ENCODE data around the gene WAC. TPM values are rescaled to one million over a fixed set of nuclear protein-coding genes. Genes with fewer than 3 reads are reported as not detected.
A peak's percentile ranks its signal among the peaks of the same experiment; 100 is the strongest.

Gene WAC
- total RNA-seq, 4 donors from 2014 or later = 165 to 189 (median 169) TPM

DNA sequence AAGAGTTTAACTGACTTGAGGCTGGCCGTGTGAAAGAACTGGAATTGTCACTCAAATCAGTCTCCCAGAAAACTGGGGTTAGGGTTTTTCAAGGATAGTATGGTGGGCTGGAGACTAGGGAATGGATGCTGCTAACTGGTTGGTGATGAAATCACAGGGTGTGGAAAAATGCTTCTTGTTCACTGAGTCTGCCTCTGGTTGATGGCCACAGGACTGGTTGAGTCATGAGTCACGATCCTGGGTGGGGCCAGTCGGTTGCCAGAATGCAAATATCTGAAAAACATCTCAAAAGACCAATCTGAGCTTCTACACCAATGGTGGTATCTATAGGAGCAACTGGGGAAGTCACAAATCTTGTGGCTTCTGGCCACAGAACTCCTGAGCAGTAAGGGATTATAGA lies 128.1 kb downstream of the WAC start:
- Histone ChIP-seq H3K36me3 (no peaks in the 10 kb centered on the region), H3K27ac (no peak overlapping the region), H3K27me3 (no peaks in the 10 kb centered on the region), H3K4me1 (no peaks in the 10 kb centered on the region), H3K9me3 (no peaks in the 10 kb centered on the region), H3K4me3 (replicated peaks in 1 of 3) (no peak overlapping the region)
- TF ChIP-seq POLR2A (IDR thresholded peaks at IDR 0.05) = no peak
- TF ChIP-seq, protein P1, sequence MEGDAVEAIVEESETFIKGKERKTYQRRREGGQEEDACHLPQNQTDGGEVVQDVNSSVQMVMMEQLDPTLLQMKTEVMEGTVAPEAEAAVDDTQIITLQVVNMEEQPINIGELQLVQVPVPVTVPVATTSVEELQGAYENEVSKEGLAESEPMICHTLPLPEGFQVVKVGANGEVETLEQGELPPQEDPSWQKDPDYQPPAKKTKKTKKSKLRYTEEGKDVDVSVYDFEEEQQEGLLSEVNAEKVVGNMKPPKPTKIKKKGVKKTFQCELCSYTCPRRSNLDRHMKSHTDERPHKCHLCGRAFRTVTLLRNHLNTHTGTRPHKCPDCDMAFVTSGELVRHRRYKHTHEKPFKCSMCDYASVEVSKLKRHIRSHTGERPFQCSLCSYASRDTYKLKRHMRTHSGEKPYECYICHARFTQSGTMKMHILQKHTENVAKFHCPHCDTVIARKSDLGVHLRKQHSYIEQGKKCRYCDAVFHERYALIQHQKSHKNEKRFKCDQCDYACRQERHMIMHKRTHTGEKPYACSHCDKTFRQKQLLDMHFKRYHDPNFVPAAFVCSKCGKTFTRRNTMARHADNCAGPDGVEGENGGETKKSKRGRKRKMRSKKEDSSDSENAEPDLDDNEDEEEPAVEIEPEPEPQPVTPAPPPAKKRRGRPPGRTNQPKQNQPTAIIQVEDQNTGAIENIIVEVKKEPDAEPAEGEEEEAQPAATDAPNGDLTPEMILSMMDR (IDR thresholded peaks at IDR 0.05) = no peak
- WGBS, 2 donors = 44 to 83% methylated on average over 3 of the region's 3 CpGs
- intact Hi-C loops (cut with DNase I) = loop anchor here (10.0 kb wide), 1 partner anchor 334 kb away; no protein-coding TSS in a partner anchor
- no peak for DNase-seq

DNA sequence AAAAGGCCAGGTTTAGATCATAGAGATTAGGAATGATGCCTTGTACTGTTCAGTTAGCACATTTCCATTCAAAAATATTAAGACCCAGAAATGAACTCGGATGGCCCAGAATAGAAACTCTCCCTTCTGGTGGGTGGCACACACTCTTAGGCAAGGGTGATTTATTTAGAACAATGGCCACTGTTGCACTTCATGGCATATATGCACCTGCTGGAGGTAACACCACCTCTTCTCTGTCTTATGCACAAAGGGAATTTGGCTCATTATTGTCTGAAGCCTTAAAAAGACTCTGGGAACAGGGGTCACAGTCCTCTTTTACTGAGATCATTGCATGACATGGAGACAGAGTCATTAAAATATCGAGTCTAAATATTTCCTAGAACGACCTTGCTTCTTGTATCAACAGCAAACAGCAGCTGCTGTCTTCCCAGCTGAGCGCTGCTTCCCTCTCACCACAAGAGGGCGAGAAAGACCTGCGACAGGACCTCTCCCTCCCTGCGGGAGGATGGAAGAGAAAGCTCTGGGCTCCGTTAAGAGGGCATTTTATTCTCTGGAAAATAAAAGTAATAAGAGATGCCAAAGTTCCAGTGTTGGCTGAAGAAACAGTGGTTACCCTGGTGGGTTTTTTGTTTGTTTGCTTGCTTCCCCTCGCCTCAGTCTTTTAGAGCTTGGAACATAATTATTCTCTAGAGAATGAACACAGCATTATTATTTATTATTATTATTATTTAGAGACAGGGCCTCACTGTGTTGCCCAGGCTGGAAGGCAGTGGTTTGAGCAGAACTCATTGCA lies 130.9 kb downstream of the WAC start:
- H3K4me3 ChIP-seq (replicated peaks in 1 of 3) = no peak overlapping the region
- intact Hi-C loops (cut with DNase I) = loop anchor here (10.0 kb wide), 1 partner anchor 331 kb away; no protein-coding TSS in a partner anchor
- no peak overlapping the region for H3K27ac ChIP-seq
- WGBS, 2 donors = 4 to 7% methylated on average over 9 of the region's 9 CpGs
- no peaks in the 10 kb centered on the region for H3K36me3 ChIP-seq
- no peaks in the 10 kb centered on the region for H3K9me3 ChIP-seq
- TF ChIP-seq, protein P1 (IDR thresholded peaks at IDR 0.05) = peak; percentile 82 to 95 (median 90)
- TF ChIP-seq POLR2A (IDR thresholded peaks at IDR 0.05) = no peak
- H3K4me1 ChIP-seq = peaks cover 0 to 8% of the 10 kb centered on the region in 2 donors
- H3K27me3 ChIP-seq = no peaks in the 10 kb centered on the region
- peak; percentile 74 to 83 for DNase-seq

DNA sequence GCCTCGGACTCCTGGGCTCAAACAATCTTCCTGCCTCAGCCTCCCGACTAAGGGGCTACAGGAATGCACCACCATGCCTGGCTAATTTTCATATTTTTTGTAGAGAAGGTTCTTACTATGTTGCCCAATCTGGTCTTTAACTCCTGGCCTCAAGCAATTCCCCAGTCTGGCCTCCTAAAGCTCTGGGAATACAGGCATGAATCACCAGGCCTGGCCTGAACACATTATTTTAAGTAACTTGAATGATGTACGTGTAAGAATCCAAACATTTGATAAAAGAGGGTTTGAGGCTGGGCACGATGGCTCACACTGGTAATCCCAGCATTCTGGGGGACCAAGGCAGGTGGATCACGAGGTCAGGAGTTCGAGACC lies 131.4 kb downstream of the WAC start:
- Histone ChIP-seq H3K9me3 (no peaks in the 10 kb centered on the region), H3K27ac (no peak overlapping the region), H3K4me3 (replicated peaks in 1 of 3) (no peak overlapping the region), H3K27me3 (no peaks in the 10 kb centered on the region), H3K4me1 (peaks cover 3 to 13% of the 10 kb centered on the region in 2 donors), H3K36me3 (no peaks in the 10 kb centered on the region)
- DNase-seq = no peak
- intact Hi-C loops (cut with DNase I) = loop anchor here (10.0 kb wide), 1 partner anchor 330 kb away; no protein-coding TSS in a partner anchor
- TF ChIP-seq, protein P1 (IDR thresholded peaks at IDR 0.05) = no peak
- TF ChIP-seq POLR2A (IDR thresholded peaks at IDR 0.05) = no peak
- WGBS, 2 donors = 55 to 66% methylated on average over 6 of the region's 6 CpGs

DNA sequence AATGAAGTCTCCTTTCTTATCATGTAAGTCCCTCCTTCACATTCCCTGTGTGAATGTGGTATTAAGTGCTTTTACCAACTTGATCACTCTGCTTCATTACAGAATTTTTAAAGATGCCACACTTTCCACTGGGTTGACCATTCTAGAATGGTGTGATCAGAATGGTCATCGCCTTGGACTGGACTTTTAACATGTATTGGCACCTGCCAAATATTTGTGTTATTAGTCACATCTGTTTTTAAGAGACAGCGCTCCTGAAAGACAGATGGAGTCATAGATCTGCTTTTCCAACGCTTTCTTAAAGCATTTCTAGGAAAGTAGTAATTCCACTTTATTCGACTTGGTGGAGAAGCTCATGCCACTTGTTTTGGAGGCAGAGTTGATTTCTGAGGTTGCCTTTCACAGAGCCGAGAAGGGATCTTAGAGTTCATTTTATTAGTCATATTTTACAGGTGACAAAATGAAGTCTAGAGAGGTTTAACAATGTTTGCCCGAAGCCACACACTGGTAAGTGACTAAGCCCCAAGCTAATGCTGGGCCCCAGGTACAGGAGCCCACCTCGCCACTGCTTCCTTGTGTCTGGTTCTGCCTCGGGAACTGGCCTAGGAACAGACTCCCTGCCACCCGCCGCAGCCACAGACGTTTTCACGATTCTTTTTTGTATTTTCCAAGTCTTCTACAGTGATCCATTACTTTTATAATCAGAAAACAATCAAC lies 134.0 kb downstream of the WAC start:
- WGBS, 2 donors = 92 to 94% methylated on average over 12 of the region's 12 CpGs
- Histone ChIP-seq H3K9me3 (no peaks in the 10 kb centered on the region), H3K4me1 (peaks cover 3 to 13% of the 10 kb centered on the region in 2 donors), H3K27ac (no peak overlapping the region), H3K36me3 (no peaks in the 10 kb centered on the region), H3K27me3 (no peaks in the 10 kb centered on the region), H3K4me3 (replicated peaks in 1 of 3) (no peak overlapping the region)
- intact Hi-C loops (cut with DNase I) = loop anchor here (10.0 kb wide), 1 partner anchor 328 kb away; no protein-coding TSS in a partner anchor
- no peak for TF ChIP-seq POLR2A (IDR thresholded peaks at IDR 0.05)
- TF ChIP-seq, protein P1 (IDR thresholded peaks at IDR 0.05) = no peak
- no peak for DNase-seq

Measured in thyroid gland (tissue), 4 donors.